K562 (cell line): ENCODE data around the gene GJA4. TPM values are rescaled to one million over a fixed set of nuclear protein-coding genes. Genes with fewer than 3 reads are reported as not detected.

ENCODE experiments used
- ATAC-seq: fragments of 200-7000 bp; cut with Tn5 transposase; 3 replicates; pipeline ENCODE4 v1.9.1; 2020; ENCODE audit warnings: moderate library complexity
- BruUV-seq: library from RNA; stranded (reverse); fragments of 400-500 nt; replicated peaks from 2 replicates; lab custom pipeline; 2021; lab: Mats Ljungman, UMichigan
- CTCF ChIA-PET: fragments of 300-600 bp; formaldehyde crosslinking; extraction: SDS; loops from one replicate; lab custom pipeline; 2021; ENCODE audit warnings: low intra/inter-chr PET ratio; lab: Yijun Ruan, JAX
- POLR2A ChIA-PET: fragments of 300-600, 350-650 bp; sonication (Branson Sonifier 250); formaldehyde crosslinking; extraction: SDS; loops from one replicate; lab custom pipeline; 2021; ENCODE audit warnings: antibody characterized with exemption, inconsistent platforms; lab: Yijun Ruan, JAX
- DNase-seq, 4 experiments: peaks; one replicate each; pipeline versions ENCODE4 v3.0.0 to v3.0.0-alpha.2; 2011 to 2018; ENCODE audit warnings: low spot score in 3 of 4, mixed read lengths in 3 of 4; ENCODE audit errors: extremely low read depth in 1 of 4
- FAIRE-seq: peaks from 2 replicates; lab custom pipeline; 2011; peaks lifted over from hg19 to GRCh38; lab: Jason Lieb, UNC
- H2AFZ ChIP-seq: 2 replicates; pipeline ENCODE4 v1.6.0; 2011; ENCODE audit warnings: low read depth, low read length, control low read depth, inconsistent platforms
- H3K27ac ChIP-seq: fragments of 200-600 bp; 3 replicates; pipeline ENCODE4 v1.8.0; 2011; ENCODE audit warnings: low read depth, mild to moderate bottlenecking, control low read depth, inconsistent platforms, low read length, moderate library complexity, mixed read lengths; ENCODE audit errors: extremely low read depth
- H3K27me3 ChIP-seq, 2 experiments: fragments of 300-600 bp in 1 of 2; 2 replicates in 1 of 2; 3 replicates in 1 of 2; pipeline versions ENCODE4 v1.6.0 to v1.8.0; 2011; ENCODE audit warnings: inconsistent platforms in 2 of 2, low read length in 2 of 2, mild to moderate bottlenecking in 1 of 2, mixed read lengths in 1 of 2, moderate library complexity in 1 of 2; ENCODE audit not compliant: control insufficient read depth in 2 of 2, insufficient read depth in 2 of 2
- H3K36me3 ChIP-seq: fragments of 300-600 bp; 3 replicates; pipeline ENCODE4 v1.8.0; 2011; ENCODE audit warnings: mild to moderate bottlenecking, low read length, inconsistent platforms; ENCODE audit not compliant: control insufficient read depth, insufficient read depth
- H3K4me1 ChIP-seq, 2 experiments: fragments of 200-600 bp in 1 of 2; replicated peaks in 1 of 2; 2 replicates in 1 of 2; 3 replicates in 1 of 2; pipeline versions ENCODE4 v1.5.1 to v1.8.0; 2011; ENCODE audit warnings: inconsistent platforms in 2 of 2, low read length in 2 of 2, mild to moderate bottlenecking in 1 of 2, mixed read lengths in 1 of 2, moderate library complexity in 1 of 2; ENCODE audit not compliant: control insufficient read depth in 2 of 2, insufficient read depth in 2 of 2
- H3K4me2 ChIP-seq: 2 replicates; pipeline ENCODE4 v1.6.1; 2011; ENCODE audit warnings: low read length, control low read depth, inconsistent platforms, mixed read lengths; ENCODE audit not compliant: insufficient read depth
- H3K4me3 ChIP-seq: fragments of 200-600 bp; sonication (generic), shearing (Covaris generic); 2 replicates; pipeline ENCODE4 v1.5.1; 2016; ENCODE audit warnings: control low read depth, inconsistent platforms
- H3K79me2 ChIP-seq: fragments of 200-600 bp; 3 replicates; pipeline ENCODE4 v1.8.0; 2011; ENCODE audit warnings: low read length, inconsistent platforms; ENCODE audit not compliant: control insufficient read depth, insufficient read depth
- H3K9ac ChIP-seq, 2 experiments: 2 replicates each; pipeline versions ENCODE4 v1.6.0 to v1.6.1; 2011; ENCODE audit warnings: low read depth in 2 of 2, low read length in 2 of 2, control low read depth in 1 of 2, inconsistent platforms in 1 of 2, mild to moderate bottlenecking in 1 of 2, mixed read lengths in 1 of 2; ENCODE audit not compliant: insufficient read depth in 1 of 2
- H3K9me1 ChIP-seq: one replicate; pipeline ENCODE4 v1.6.0; 2011; ENCODE audit warnings: inconsistent platforms, mild to moderate bottlenecking, low read length, moderate library complexity; ENCODE audit not compliant: control insufficient read depth, insufficient read depth
- H3K9me3 ChIP-seq: replicated peaks from 2 replicates; pipeline ENCODE4 v1.5.1; 2011; ENCODE audit warnings: low read depth, low read length, inconsistent platforms; ENCODE audit not compliant: control insufficient read depth, insufficient read depth
- H4K20me1 ChIP-seq: replicated peaks from 2 replicates; pipeline ENCODE4 v1.6.1; 2011; ENCODE audit warnings: low read length, inconsistent platforms, mixed read lengths; ENCODE audit not compliant: control insufficient read depth, insufficient read depth
- GTF3C2 ChIP-seq: IDR thresholded peaks from 3 replicates; pipeline ENCODE4 v1.6.1; 2011; ENCODE audit warnings: borderline replicate concordance, mild to moderate bottlenecking, moderate library complexity; ENCODE audit not compliant: insufficient read length; ENCODE audit errors: extremely low read depth
- HNRNPLL ChIP-seq: fragments of 200-400 bp; formaldehyde crosslinking; IDR thresholded peaks from 2 replicates; pipeline ENCODE4 v1.6.1; 2017; ENCODE audit warnings: low read length, low read depth, mild to moderate bottlenecking; ENCODE audit not compliant: poor library complexity, severe bottlenecking
- ILF3 ChIP-seq: fragments of 450-650 bp; IDR thresholded peaks from 2 replicates; pipeline ENCODE4 v1.6.1; 2018; ENCODE audit warnings: antibody characterized with exemption, mild to moderate bottlenecking, moderate library complexity, borderline replicate concordance
- IRF1 ChIP-seq: sonication (generic); formaldehyde crosslinking; IDR thresholded peaks from 2 replicates; pipeline ENCODE4 v1.8.0; 2022; ENCODE audit warnings: missing genetic modification reagents, mild to moderate bottlenecking, borderline replicate concordance
- NFRKB ChIP-seq: fragments of 450-650 bp; IDR thresholded peaks from 2 replicates; pipeline ENCODE4 v1.6.1; 2016; ENCODE audit warnings: low read depth
- NR2C1 ChIP-seq, 2 experiments: fragments of 450-650 bp; IDR thresholded peaks; 2 replicates each; pipeline ENCODE4 v1.6.1; 2017; ENCODE audit warnings: mild to moderate bottlenecking in 2 of 2, antibody characterized with exemption in 1 of 2, inconsistent platforms in 1 of 2, missing compliant biosample characterization in 1 of 2, missing genetic modification characterization in 1 of 2
- PATZ1 ChIP-seq: fragments of 250-450 bp; sonication (Bioruptor Pico); IDR thresholded peaks from 2 replicates; pipeline ENCODE4 v1.5.0; 2020; ENCODE audit warnings: mild to moderate bottlenecking, borderline replicate concordance
- PRMT5 ChIP-seq: sonication (generic); formaldehyde crosslinking; IDR thresholded peaks from 2 replicates; pipeline ENCODE4 v1.5.0; 2020; ENCODE audit warnings: missing genetic modification reagents
- PRPF4 ChIP-seq: fragments of 200-400 bp; formaldehyde crosslinking; IDR thresholded peaks from one replicate; pipeline ENCODE4 v1.6.1; 2017; ENCODE audit warnings: low read length, low read depth, mild to moderate bottlenecking; ENCODE audit not compliant: insufficient read depth, poor library complexity, severe bottlenecking
- RHOXF2B ChIP-seq: fragments of 250-450 bp; sonication (Bioruptor Pico); conservative IDR thresholded peaks from 2 replicates; pipeline ENCODE4 v1.5.1; 2021
- WGBS: fragments of 100-300 bp; shearing (Covaris generic); methylation state at CpG from one replicate; pipeline ENCODE4 v1.1.6; 2016; ENCODE audit warnings: low coverage, mixed read lengths; ENCODE audit not compliant: insufficient coverage; ENCODE audit errors: missing lambda C conversion rate; 5-methylcytosine and 5-hydroxymethylcytosine counted together
- in situ Hi-C: fragments of 300-500 bp; cut with MboI; formaldehyde crosslinking; loops from 4 replicates; pipeline ENCODE4 v1.15.0; 2018; ENCODE audit warnings: inconsistent platforms, mixed read lengths
- intact Hi-C: fragments of 100-400 bp; cut with micrococcal nuclease; formaldehyde crosslinking; loops from 2 replicates; pipeline ENCODE4 v1.14.2; 2022
- polyA plus RNA-seq, 8 experiments: library from polyadenylated mRNA; depleted of rRNA in 4 of 8; stranded (reverse) in 5 of 8; unstranded in 3 of 8; fragments of >200 nt; fragmentation: Nextera tagmentation in 2 of 8; fragmentation: Illumina TruSeq in 1 of 8; extraction: Ambion mirVana in 2 of 8; extraction: Trizol in 1 of 8; gene quantifications; 2 replicates each; pipeline versions ENCODE4 v1.2.1 to v1.2.3, GENCODE V29; 2011 to 2014; ENCODE audit warnings: inconsistent platforms in 1 of 8, missing spikeins in 1 of 8
- total RNA-seq, 7 experiments: library from RNA; depleted of rRNA in 6 of 7; stranded (reverse); fragments of >200 nt in 6 of 7; fragmentation: Illumina TruSeq in 2 of 7; extraction: Trizol in 2 of 7; gene quantifications; 2 replicates each; pipeline versions ENCODE4 v1.2.1 to v1.2.3, GENCODE V29; 2011 to 2021; ENCODE audit warnings: low replicate concordance in 1 of 7
- TF ChIP-seq, protein P1 (sequence below): fragments of 250-450 bp; sonication (Bioruptor Pico); IDR thresholded peaks from 2 replicates; pipeline ENCODE4 v1.9.0; 2021; ENCODE audit warnings: mild to moderate bottlenecking
- TF ChIP-seq, protein P2 (sequence below): fragments of 450-650 bp; IDR thresholded peaks from 2 replicates; pipeline ENCODE4 v1.6.1; 2016

Gene GJA4
- total and polyA plus RNA-seq, 9 of the 15 experiments (the other 6 are each of a cell fraction or from before 2014, with no cell fraction given) = 0.16 to 0.24 TPM; not detected in 7

GRCh38 chr1:34808051-34808810, 15.4 kb downstream of the GJA4 start:
- CTCF ChIA-PET = no interaction called here
- BruUV-seq = no TSS peak
- TF ChIP-seq HNRNPLL (no peak), PRMT5 (CRISPR knock-in tag) (no peak), GTF3C2 (no peak), ILF3 (no peak), IRF1 (no peak), PATZ1 (CRISPR knock-in tag) (no peak), NR2C1 (IDR thresholded peaks at IDR 0.05) (no peak), NR2C1 (tag; IDR thresholded peaks at IDR 0.05) (no peak), NFRKB (no peak), PRPF4 (no peak), RHOXF2B (CRISPR knock-in tag) (no peak)
- TF ChIP-seq, protein P1, sequence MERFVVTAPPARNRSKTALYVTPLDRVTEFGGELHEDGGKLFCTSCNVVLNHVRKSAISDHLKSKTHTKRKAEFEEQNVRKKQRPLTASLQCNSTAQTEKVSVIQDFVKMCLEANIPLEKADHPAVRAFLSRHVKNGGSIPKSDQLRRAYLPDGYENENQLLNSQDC (CRISPR knock-in tag) = no peak
- TF ChIP-seq, protein P2, sequence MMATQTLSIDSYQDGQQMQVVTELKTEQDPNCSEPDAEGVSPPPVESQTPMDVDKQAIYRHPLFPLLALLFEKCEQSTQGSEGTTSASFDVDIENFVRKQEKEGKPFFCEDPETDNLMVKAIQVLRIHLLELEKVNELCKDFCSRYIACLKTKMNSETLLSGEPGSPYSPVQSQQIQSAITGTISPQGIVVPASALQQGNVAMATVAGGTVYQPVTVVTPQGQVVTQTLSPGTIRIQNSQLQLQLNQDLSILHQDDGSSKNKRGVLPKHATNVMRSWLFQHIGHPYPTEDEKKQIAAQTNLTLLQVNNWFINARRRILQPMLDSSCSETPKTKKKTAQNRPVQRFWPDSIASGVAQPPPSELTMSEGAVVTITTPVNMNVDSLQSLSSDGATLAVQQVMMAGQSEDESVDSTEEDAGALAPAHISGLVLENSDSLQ = no peak

More at GRCh38 chr1:34808051-34808810, 15.4 kb downstream of the GJA4 start:
- POLR2A ChIA-PET = interaction anchor here (1.0 kb wide), 1 partner anchor 27 kb away, joined by 3 read pairs; no protein-coding TSS in a partner anchor
- 2% methylated on average over 9 of the region's 9 CpGs for WGBS
- Histone ChIP-seq H3K36me3 (no peaks in the 10 kb centered on the region), H4K20me1 (no peaks in the 10 kb centered on the region), H2AFZ (no peak overlapping the region), H3K4me3 (no peak overlapping the region), H3K4me1 (no peaks in the 10 kb centered on the region), H3K27ac (no peak overlapping the region), H3K9me1 (no peaks in the 10 kb centered on the region), H3K27me3 (peaks cover 0 to 4% of the 10 kb centered on the region in 2 experiments; a peak in 2 of 5 replicates), H3K4me2 (no peak overlapping the region), H3K9me3 (no peaks in the 10 kb centered on the region), H3K9ac (no peak overlapping the region), H3K79me2 (no peaks in the 10 kb centered on the region)
- intact Hi-C loops (no loop called here), in situ Hi-C loops (no loop called here)
- no peak for ATAC-seq
- FAIRE-seq = no peak
- peak in 1 of 4 experiments; percentile 7 for DNase-seq
